Heart left ventricle (tissue), 16 donors: Measurements from ENCODE around the gene DEK. TPM values are rescaled to one million over a fixed set of nuclear protein-coding genes. Genes with fewer than 3 reads are reported as not detected.

ENCODE experiments used
- ATAC-seq, 4 donors: fragments of 200-7000 bp; cut with Tn5 transposase; one replicate each; pipeline ENCODE4 v1.9.1; 2020 to 2022; ENCODE audit warnings: moderate library complexity in 4 of 4, mild to moderate bottlenecking in 3 of 4, moderate number of reproducible peaks in 1 of 4
- DNase-seq, 5 donors: peaks; one replicate each; pipeline ENCODE4 v3.0.0-alpha.2; 2020
- H3K27ac ChIP-seq, 12 donors: fragments of 200-600 bp; sonication (generic) in 4 of 12; one replicate each; pipeline versions ENCODE4 v1.5.0 to v1.8.0; 2016 to 2022; ENCODE audit warnings: mild to moderate bottlenecking in 2 of 12
- H3K27me3 ChIP-seq, 9 donors: fragments of 200-600 bp; sonication (generic) in 2 of 9; one replicate each; pipeline versions ENCODE4 v1.5.1 to v1.8.0; 2016 to 2022; ENCODE audit warnings: mild to moderate bottlenecking in 3 of 9
- H3K36me3 ChIP-seq, 9 donors: fragments of 200-600 bp; sonication (generic) in 2 of 9; one replicate each; pipeline versions ENCODE4 v1.5.0 to v1.8.0; 2018 to 2022; ENCODE audit warnings: mild to moderate bottlenecking in 2 of 9
- H3K4me1 ChIP-seq, 12 donors: fragments of 200-600 bp; sonication (generic) in 4 of 12; one replicate each; pipeline versions ENCODE4 v1.5.0 to v1.8.0; 2016 to 2022; ENCODE audit warnings: mild to moderate bottlenecking in 3 of 12
- H3K4me3 ChIP-seq, 12 donors: fragments of 200-600 bp; sonication (generic) in 4 of 12; one replicate each; pipeline versions ENCODE4 v1.5.0 to v1.8.0; 2017 to 2022; ENCODE audit warnings: mild to moderate bottlenecking in 9 of 12, moderate library complexity in 4 of 12
- H3K9me3 ChIP-seq, 12 donors: fragments of 200-600 bp; sonication (generic) in 4 of 12; one replicate each; pipeline versions ENCODE4 v1.5.0 to v1.8.0; 2016 to 2022; ENCODE audit warnings: mild to moderate bottlenecking in 1 of 12
- CTCF ChIP-seq, 12 donors: fragments of 200-600 bp; sonication (generic) in 4 of 12; IDR thresholded peaks; one replicate each; pipeline versions ENCODE4 v1.5.0 to v1.8.0; 2018 to 2022; ENCODE audit warnings: antibody characterized with exemption in 12 of 12, mild to moderate bottlenecking in 5 of 12
- POLR2A ChIP-seq, 2 donors: fragments of 450-650 bp; IDR thresholded peaks; one replicate each; pipeline ENCODE4 v1.6.1; 2017; ENCODE audit warnings: antibody characterized with exemption in 2 of 2, mild to moderate bottlenecking in 2 of 2, moderate library complexity in 2 of 2
- WGBS, 4 donors: extraction: QIAGEN DNeasy Blood & Tissue Kit in 2 of 4; methylation state at CpG; one replicate each; pipeline versions ENCODE4 v1.1.5 to v1.1.7; 2013 to 2018; 5-methylcytosine and 5-hydroxymethylcytosine counted together
- intact Hi-C, 10 donors: fragments of 100-400 bp; cut with DNase I; formaldehyde crosslinking; loops; one replicate each; pipeline versions ENCODE4 v1.11.1 to v1.14.2; 2022
- polyA plus RNA-seq, 2 donors: library from polyadenylated mRNA; stranded (reverse); fragments of 200-250 nt; gene quantifications; one replicate each; pipeline ENCODE4 v1.2.3, GENCODE V29; 2013
- total RNA-seq, 9 donors: library from RNA; depleted of rRNA in 2 of 9; stranded (reverse); fragments of >200 nt in 2 of 9; fragmentation: NEBNext Ultra II Directional in 3 of 9; extraction: Animal tissue kit (Norgen Biotek cat#: 25700) in 3 of 9; gene quantifications; one replicate each; pipeline versions ENCODE4 v1.1.0 to v1.2.4, GENCODE V29; 2016 to 2023
- donor health status: ischemic (EF 13 %, LVEDD 7.1; RV severe dilation, severe dysfunction).
- donor health status: healthy with polysubstance abuse.
- donor health status: DM: no; HTN: yes; CAD: no.
- donor health status: DM: no; HTN: no; CAD: no.
- donor health status: ischemic (EF 25% LVEDD 6.9; RV normal size, moderate dysfunction).
- donor health status: ischemic (EF 25% LVEDD 5.7; RV mildly dilated, moderate dysfunction).
- donor health status: healthy.
- donor health status: DM: yes; HTN: yes; CAD: no.
- donor health status: ischemic (EF 35%, LVEDD 5.7; RV mildly dilated, moderate dysfunction).
- donor health status: nonischemic (EF 11% LVEDD 7.7; RV severe dilation, severe dysfunction).
- donor health status: DM: yes; HTN: yes; CAD: no.
- donor health status: PGD.
- donor health status: ischemic (EF 29% LVEDD 5.4; RV normal size, mild dysfunction).
- donor health status: nonischemic (EF 23%, LVEDD 6.1; RV moderate dilation, normal function).

Gene DEK
- total and polyA plus RNA-seq, 11 donors = 20.9 to 83.0 (median 54.3) TPM

DNA sequence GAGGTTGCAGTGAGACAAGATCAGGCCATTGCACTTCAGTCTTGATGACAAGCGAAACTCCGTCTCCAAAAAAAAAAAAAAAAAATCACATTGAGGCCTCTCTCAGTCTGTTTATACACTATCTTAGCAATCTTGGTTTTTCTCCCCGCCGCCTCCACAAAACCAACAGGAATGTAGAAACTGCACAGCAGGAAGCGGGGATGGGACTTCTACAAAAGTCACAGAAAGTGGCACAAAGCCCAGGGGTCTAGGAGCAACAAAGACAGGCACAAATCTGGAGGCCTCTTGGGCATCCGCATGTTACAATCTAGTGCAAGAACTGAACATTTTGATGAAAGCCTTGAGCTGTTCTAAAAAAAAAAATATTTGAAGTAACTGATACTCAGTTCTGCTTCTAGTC, 60.5 kb downstream of the DEK start:
- Histone ChIP-seq H3K27ac (no peak overlapping the region), H3K36me3 (peaks cover 0 to 95% (median 68%) of the 10 kb centered on the region in 9 donors), H3K4me3 (no peak overlapping the region), H3K4me1 (no peaks in the 10 kb centered on the region), H3K9me3 (no peaks in the 10 kb centered on the region), H3K27me3 (no peaks in the 10 kb centered on the region)
- no peak for ATAC-seq
- intact Hi-C loops = no loop called here
- no peak for DNase-seq
- TF ChIP-seq POLR2A (IDR thresholded peaks at IDR 0.05) (no peak), CTCF (IDR thresholded peaks at IDR 0.05) (no peak)
- 87 to 95% (median 92%) methylated on average over 6 of the region's 6 CpGs for WGBS, 4 donors

- ATAC-seq (no peak), DNase-seq (no peak)
- intact Hi-C loops = no loop called here
- Histone ChIP-seq H3K4me1 (no peaks in the 10 kb centered on the region), H3K4me3 (no peak overlapping the region), H3K27ac (no peak overlapping the region), H3K36me3 (peaks cover 0 to 65% (median 38%) of the 10 kb centered on the region in 9 donors), H3K9me3 (no peaks in the 10 kb centered on the region), H3K27me3 (no peaks in the 10 kb centered on the region)
- 92 to 99% (median 98%) methylated on average over 3 of the region's 3 CpGs for WGBS, 4 donors
- TF ChIP-seq CTCF (IDR thresholded peaks at IDR 0.05) (no peak), POLR2A (IDR thresholded peaks at IDR 0.05) (no peak)
These were observed 72.3 kb downstream of the DEK start for GRCh38 chr6:18192026-18192425.

GRCh38 chr6:18189196-18189595, 75.1 kb downstream of the DEK start:
- WGBS, 4 donors = 71 to 99% (median 95%) methylated on average over 2 of the region's 2 CpGs
- DNase-seq (no peak), ATAC-seq (no peak)
- no peaks in the 10 kb centered on the region for H3K9me3 ChIP-seq
- no peak overlapping the region for H3K27ac ChIP-seq
- peaks cover 0 to 13% (median 3%) of the 10 kb centered on the region in 12 donors for H3K4me1 ChIP-seq
- H3K27me3 ChIP-seq = no peaks in the 10 kb centered on the region
- H3K4me3 ChIP-seq = no peak overlapping the region
- intact Hi-C loops = no loop called here
- peaks cover 0 to 51% (median 37%) of the 10 kb centered on the region in 9 donors for H3K36me3 ChIP-seq
- no peak for TF ChIP-seq POLR2A (IDR thresholded peaks at IDR 0.05)
- TF ChIP-seq CTCF (IDR thresholded peaks at IDR 0.05) = no peak

- Histone ChIP-seq H3K4me1 (peaks cover 0 to 13% (median 3%) of the 10 kb centered on the region in 12 donors), H3K27me3 (no peaks in the 10 kb centered on the region), H3K27ac (no peak overlapping the region), H3K9me3 (no peaks in the 10 kb centered on the region), H3K4me3 (no peak overlapping the region), H3K36me3 (peaks cover 0 to 46% (median 37%) of the 10 kb centered on the region in 9 donors)
- TF ChIP-seq POLR2A (IDR thresholded peaks at IDR 0.05) = no peak
- no peak for TF ChIP-seq CTCF (IDR thresholded peaks at IDR 0.05)
- ATAC-seq = peak in 1 of 4 donors; percentile 29
- no peak for DNase-seq
- 89 to 94% (median 91%) methylated on average over 10 of the region's 10 CpGs for WGBS, 4 donors
- intact Hi-C loops = no loop called here
These were observed 76.6 kb downstream of the DEK start for GRCh38 chr6:18187701-18188100.
